HepG2 (cell line): ENCODE data around the gene SGSM1. TPM values are rescaled to one million over a fixed set of nuclear protein-coding genes. Genes with fewer than 3 reads are reported as not detected.

ENCODE experiments used
- ATAC-seq: fragments of 200-7000 bp; cut with Tn5 transposase; 3 replicates; pipeline ENCODE4 v1.9.1; 2020; ENCODE audit warnings: mild to moderate bottlenecking, moderate library complexity
- BruUV-seq: library from RNA; stranded (reverse); fragments of 400-500 nt; replicated peaks from 2 replicates; lab custom pipeline; 2021; lab: Mats Ljungman, UMichigan
- CTCF ChIA-PET: fragments of 300-600 bp; formaldehyde crosslinking; extraction: SDS; loops from one replicate; lab custom pipeline; 2021; ENCODE audit warnings: low total read pairs, inconsistent platforms, low intra/inter-chr PET ratio; lab: Yijun Ruan, JAX
- POLR2A ChIA-PET: fragments of 350-600 bp; sonication (Branson Sonifier 250); formaldehyde crosslinking; loops from one replicate; lab custom pipeline; 2020; ENCODE audit warnings: antibody characterized with exemption, inconsistent platforms; lab: Yijun Ruan, JAX
- DNase-seq: peaks from one replicate; pipeline ENCODE4 v3.0.0-alpha.2; 2015; ENCODE audit warnings: low spot score
- FAIRE-seq: peaks from 3 replicates; lab custom pipeline; 2011; peaks lifted over from hg19 to GRCh38; lab: Jason Lieb, UNC
- H2AFZ ChIP-seq: one replicate; pipeline ENCODE4 v1.6.1; 2011; ENCODE audit warnings: low read length, inconsistent platforms
- H3K27ac ChIP-seq: fragments of 300-600 bp; 3 replicates; pipeline ENCODE4 v1.8.0; 2011; ENCODE audit warnings: mixed run types, mild to moderate bottlenecking, mixed read lengths, low read length, inconsistent platforms; ENCODE audit not compliant: insufficient read depth; ENCODE audit errors: extremely low read length
- H3K27me3 ChIP-seq, 2 experiments: fragments of 200-600 bp in 1 of 2; 2 replicates in 1 of 2; 3 replicates in 1 of 2; pipeline versions ENCODE4 v1.6.0 to v1.8.0; 2011; ENCODE audit warnings: low read length in 2 of 2, mild to moderate bottlenecking in 2 of 2, moderate library complexity in 2 of 2, inconsistent platforms in 1 of 2; ENCODE audit not compliant: insufficient read depth in 2 of 2, control insufficient read depth in 1 of 2
- H3K36me3 ChIP-seq, 2 experiments: fragments of 200-600 bp in 1 of 2; replicated peaks in 1 of 2; 2 replicates in 1 of 2; 3 replicates in 1 of 2; pipeline versions ENCODE4 v1.5.1 to v1.8.0; 2011; ENCODE audit warnings: low read length in 2 of 2, inconsistent platforms in 1 of 2; ENCODE audit not compliant: insufficient read depth in 2 of 2, control insufficient read depth in 1 of 2
- H3K4me1 ChIP-seq: 2 replicates; pipeline ENCODE4 v1.5.1; 2012; ENCODE audit warnings: low read length, inconsistent platforms; ENCODE audit not compliant: insufficient read depth
- H3K4me2 ChIP-seq: 2 replicates; pipeline ENCODE4 v1.6.0; 2011; ENCODE audit warnings: low read depth, low read length, inconsistent platforms
- H3K4me3 ChIP-seq, 3 experiments: fragments of 200-600 bp in 1 of 3; sonication (generic), shearing (Covaris generic) in 1 of 3; replicated peaks in 1 of 3; 2 replicates each; pipeline ENCODE4 v1.5.1; 2011 to 2016; ENCODE audit warnings: low read length in 3 of 3, inconsistent platforms in 2 of 3, low read depth in 2 of 3, mild to moderate bottlenecking in 2 of 3, control low read depth in 1 of 3, mixed read lengths in 1 of 3; ENCODE audit not compliant: insufficient read depth in 1 of 3
- H3K79me2 ChIP-seq: one replicate; pipeline ENCODE4 v1.6.1; 2011; ENCODE audit warnings: low read length, inconsistent platforms; ENCODE audit not compliant: insufficient read depth
- H3K9ac ChIP-seq: 2 replicates; pipeline ENCODE4 v1.6.0; 2011; ENCODE audit warnings: mild to moderate bottlenecking, low read depth, low read length, inconsistent platforms; ENCODE audit not compliant: insufficient read depth
- H3K9me3 ChIP-seq: 2 replicates; pipeline ENCODE4 v1.5.1; 2012; ENCODE audit warnings: mild to moderate bottlenecking, low read length
- H4K20me1 ChIP-seq: 2 replicates; pipeline ENCODE4 v1.6.0; 2011; ENCODE audit warnings: inconsistent platforms, mild to moderate bottlenecking, low read length, moderate library complexity; ENCODE audit not compliant: insufficient read depth
- FLYWCH1 ChIP-seq: sonication (generic); formaldehyde crosslinking; IDR thresholded peaks from 2 replicates; pipeline ENCODE4 v1.8.1; 2023; ENCODE audit warnings: mild to moderate bottlenecking, missing genetic modification reagents
- FOXC1 ChIP-seq: sonication (generic); formaldehyde crosslinking; IDR thresholded peaks from 2 replicates; pipeline ENCODE4 v1.8.0; 2022; ENCODE audit warnings: mild to moderate bottlenecking, missing genetic modification reagents, borderline replicate concordance
- HNF4A ChIP-seq: sonication (generic); formaldehyde crosslinking; IDR thresholded peaks from 2 replicates; pipeline ENCODE4 v1.4.0; 2020; ENCODE audit warnings: missing genetic modification reagents
- HOXA5 ChIP-seq: sonication (generic); formaldehyde crosslinking; IDR thresholded peaks from 2 replicates; pipeline ENCODE4 v1.4.0; 2020; ENCODE audit warnings: missing genetic modification reagents
- RFX5 ChIP-seq: IDR thresholded peaks from 2 replicates; pipeline ENCODE4 v1.6.1; 2011; ENCODE audit warnings: low read depth, low read length, improper control_type of control experiment
- SP1 ChIP-seq, 2 experiments: fragments of 450-650 bp in 1 of 2; sonication (generic) in 1 of 2; formaldehyde crosslinking in 1 of 2; IDR thresholded peaks; 2 replicates each; pipeline versions ENCODE4 v1.4.0 to v1.6.1; 2016 to 2020; ENCODE audit warnings: missing genetic modification reagents in 1 of 2
- THAP11 ChIP-seq: IDR thresholded peaks from 2 replicates; pipeline ENCODE4 v1.6.1; 2016; ENCODE audit warnings: missing biosample characterization, missing genetic modification reagents
- ZBTB38 ChIP-seq: sonication (generic); formaldehyde crosslinking; IDR thresholded peaks from 2 replicates; pipeline ENCODE4 v1.5.1; 2020; ENCODE audit warnings: mild to moderate bottlenecking, missing genetic modification reagents
- ZNF33B ChIP-seq: sonication (generic); formaldehyde crosslinking; IDR thresholded peaks from 2 replicates; pipeline ENCODE4 v1.5.1; 2020; ENCODE audit warnings: mild to moderate bottlenecking, missing genetic modification reagents
- ZNF749 ChIP-seq: sonication (generic); formaldehyde crosslinking; IDR thresholded peaks from 2 replicates; pipeline ENCODE4 v1.8.0; 2022; ENCODE audit warnings: mild to moderate bottlenecking, missing genetic modification reagents, moderate library complexity, borderline replicate concordance
- ZNF75D ChIP-seq: sonication (generic); formaldehyde crosslinking; IDR thresholded peaks from 2 replicates; pipeline ENCODE4 v1.8.1; 2023; ENCODE audit warnings: missing genetic modification reagents, mild to moderate bottlenecking, borderline replicate concordance
- ZSCAN31 ChIP-seq: sonication (generic); formaldehyde crosslinking; IDR thresholded peaks from 2 replicates; pipeline ENCODE4 v1.5.0; 2020; ENCODE audit warnings: low read depth, mild to moderate bottlenecking, missing genetic modification reagents
- WGBS: methylation state at CpG from one replicate; pipeline ENCODE4 v1.1.6; 2017; ENCODE audit warnings: low lambda C conversion rate; 5-methylcytosine and 5-hydroxymethylcytosine counted together
- in situ Hi-C: cut with HindIII; loops from 2 replicates; pipeline ENCODE4 v1.10.0; 2017; ENCODE audit warnings: low pct_unique_long_range_greater_than_20kb; ENCODE audit not compliant: extremely low pct_ligation_motif_present
- intact Hi-C: fragments of 100-400 bp; cut with micrococcal nuclease; formaldehyde crosslinking; loops from one replicate; pipeline ENCODE4 v1.10.0; 2022; ENCODE audit not compliant: unreplicated experiment
- polyA plus RNA-seq, 8 experiments: library from polyadenylated mRNA; depleted of rRNA in 3 of 8; stranded (reverse) in 7 of 8; unstranded in 1 of 8; fragments of >200 nt; fragmentation: Illumina TruSeq in 4 of 8; extraction: Trizol in 4 of 8; gene quantifications; 2 replicates each; pipeline versions ENCODE4 v1.2.1 to v1.2.3, GENCODE V29; 2011 to 2016; ENCODE audit warnings: low read depth in 4 of 8, missing spikeins in 1 of 8, mixed read lengths in 1 of 8; ENCODE audit not compliant: insufficient read depth in 1 of 8
- total RNA-seq, 5 experiments: library from RNA; depleted of rRNA; stranded (reverse); fragments of >200 nt; fragmentation: Illumina TruSeq; extraction: Trizol; gene quantifications; 2 replicates each; pipeline ENCODE4 v1.2.3, GENCODE V29; 2016; ENCODE audit warnings: low read depth in 1 of 5
- TF ChIP-seq, protein P1 (sequence below): sonication (generic); formaldehyde crosslinking; IDR thresholded peaks from 2 replicates; pipeline ENCODE4 v1.4.0; 2020; ENCODE audit warnings: missing genetic modification reagents, borderline replicate concordance
- TF ChIP-seq, protein P2 (sequence below): IDR thresholded peaks from 2 replicates; pipeline ENCODE4 v1.6.1; 2012; ENCODE audit warnings: low read length, improper control_type of control experiment
- TF ChIP-seq, protein P3 (sequence below): sonication (generic); formaldehyde crosslinking; IDR thresholded peaks from 2 replicates; pipeline ENCODE4 v1.5.0; 2020; ENCODE audit warnings: mild to moderate bottlenecking, missing genetic modification reagents

Gene SGSM1
- total and polyA plus RNA-seq, 2 of the 13 experiments (the other 11 are each of a cell fraction or from before 2014, with no cell fraction given), result 0.07 TPM; not detected in 1

DNA sequence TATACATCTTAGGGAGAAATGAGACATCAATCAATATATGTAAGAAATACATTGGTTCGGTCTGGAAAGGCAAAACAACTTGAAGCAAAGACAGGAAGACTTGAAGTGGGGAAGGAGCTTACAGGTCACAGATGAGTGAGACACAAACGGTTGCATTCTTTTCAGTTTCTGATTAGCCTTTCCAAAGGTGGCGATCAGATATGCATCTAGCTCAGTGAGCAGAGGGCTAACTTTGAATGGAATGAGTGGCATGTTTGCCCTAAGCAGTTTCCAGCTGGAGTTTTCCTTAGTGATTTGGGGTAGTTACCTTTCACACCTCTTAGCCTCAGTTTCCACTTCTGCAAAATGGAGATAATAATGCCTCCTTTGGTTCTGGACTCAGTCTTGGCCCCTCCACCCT, 124.7 kb downstream of the SGSM1 start:
- no peak for ATAC-seq
- no TSS peak for BruUV-seq
- no peak for FAIRE-seq
- Histone ChIP-seq H3K9ac (no peak overlapping the region), H3K79me2 (no peaks in the 10 kb centered on the region), H3K27me3 (peaks cover 2 to 17% of the 10 kb centered on the region in 2 experiments; a peak in 2 of 5 replicates), H3K4me2 (no peak overlapping the region), H4K20me1 (no peaks in the 10 kb centered on the region), H2AFZ (no peak overlapping the region), H3K27ac (no peak overlapping the region), H3K36me3 (no peaks in the 10 kb centered on the region), H3K4me3 (no peak overlapping the region), H3K9me3 (no peaks in the 10 kb centered on the region), H3K4me1 (no peaks in the 10 kb centered on the region)
- intact Hi-C loops (no loop called here), in situ Hi-C loops (loop anchor here (25.0 kb wide), 1 partner anchor 257 kb away; the partner anchor contains the start of gene CRYBB3)
- ChIA-PET POLR2A (no interaction called here), CTCF (no interaction called here)
- WGBS, result 6% methylated on average over 3 of the region's 3 CpGs
- TF ChIP-seq, protein P1, sequence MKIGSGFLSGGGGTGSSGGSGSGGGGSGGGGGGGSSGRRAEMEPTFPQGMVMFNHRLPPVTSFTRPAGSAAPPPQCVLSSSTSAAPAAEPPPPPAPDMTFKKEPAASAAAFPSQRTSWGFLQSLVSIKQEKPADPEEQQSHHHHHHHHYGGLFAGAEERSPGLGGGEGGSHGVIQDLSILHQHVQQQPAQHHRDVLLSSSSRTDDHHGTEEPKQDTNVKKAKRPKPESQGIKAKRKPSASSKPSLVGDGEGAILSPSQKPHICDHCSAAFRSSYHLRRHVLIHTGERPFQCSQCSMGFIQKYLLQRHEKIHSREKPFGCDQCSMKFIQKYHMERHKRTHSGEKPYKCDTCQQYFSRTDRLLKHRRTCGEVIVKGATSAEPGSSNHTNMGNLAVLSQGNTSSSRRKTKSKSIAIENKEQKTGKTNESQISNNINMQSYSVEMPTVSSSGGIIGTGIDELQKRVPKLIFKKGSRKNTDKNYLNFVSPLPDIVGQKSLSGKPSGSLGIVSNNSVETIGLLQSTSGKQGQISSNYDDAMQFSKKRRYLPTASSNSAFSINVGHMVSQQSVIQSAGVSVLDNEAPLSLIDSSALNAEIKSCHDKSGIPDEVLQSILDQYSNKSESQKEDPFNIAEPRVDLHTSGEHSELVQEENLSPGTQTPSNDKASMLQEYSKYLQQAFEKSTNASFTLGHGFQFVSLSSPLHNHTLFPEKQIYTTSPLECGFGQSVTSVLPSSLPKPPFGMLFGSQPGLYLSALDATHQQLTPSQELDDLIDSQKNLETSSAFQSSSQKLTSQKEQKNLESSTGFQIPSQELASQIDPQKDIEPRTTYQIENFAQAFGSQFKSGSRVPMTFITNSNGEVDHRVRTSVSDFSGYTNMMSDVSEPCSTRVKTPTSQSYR (CRISPR knock-in tag), result no peak
- TF ChIP-seq ZNF33B (CRISPR knock-in tag) (no peak), RFX5 (no peak), SP1 (IDR thresholded peaks at IDR 0.05) (no peak), SP1 (CRISPR knock-in tag; IDR thresholded peaks at IDR 0.05) (no peak), ZNF75D (CRISPR knock-in tag) (no peak), ZBTB38 (CRISPR knock-in tag) (no peak), HOXA5 (no peak), ZSCAN31 (no peak), THAP11 (CRISPR knock-in tag) (no peak), ZNF749 (no peak), HNF4A (CRISPR knock-in tag) (no peak), FLYWCH1 (CRISPR knock-in tag) (no peak), FOXC1 (CRISPR knock-in tag) (no peak)
- TF ChIP-seq, protein P2, sequence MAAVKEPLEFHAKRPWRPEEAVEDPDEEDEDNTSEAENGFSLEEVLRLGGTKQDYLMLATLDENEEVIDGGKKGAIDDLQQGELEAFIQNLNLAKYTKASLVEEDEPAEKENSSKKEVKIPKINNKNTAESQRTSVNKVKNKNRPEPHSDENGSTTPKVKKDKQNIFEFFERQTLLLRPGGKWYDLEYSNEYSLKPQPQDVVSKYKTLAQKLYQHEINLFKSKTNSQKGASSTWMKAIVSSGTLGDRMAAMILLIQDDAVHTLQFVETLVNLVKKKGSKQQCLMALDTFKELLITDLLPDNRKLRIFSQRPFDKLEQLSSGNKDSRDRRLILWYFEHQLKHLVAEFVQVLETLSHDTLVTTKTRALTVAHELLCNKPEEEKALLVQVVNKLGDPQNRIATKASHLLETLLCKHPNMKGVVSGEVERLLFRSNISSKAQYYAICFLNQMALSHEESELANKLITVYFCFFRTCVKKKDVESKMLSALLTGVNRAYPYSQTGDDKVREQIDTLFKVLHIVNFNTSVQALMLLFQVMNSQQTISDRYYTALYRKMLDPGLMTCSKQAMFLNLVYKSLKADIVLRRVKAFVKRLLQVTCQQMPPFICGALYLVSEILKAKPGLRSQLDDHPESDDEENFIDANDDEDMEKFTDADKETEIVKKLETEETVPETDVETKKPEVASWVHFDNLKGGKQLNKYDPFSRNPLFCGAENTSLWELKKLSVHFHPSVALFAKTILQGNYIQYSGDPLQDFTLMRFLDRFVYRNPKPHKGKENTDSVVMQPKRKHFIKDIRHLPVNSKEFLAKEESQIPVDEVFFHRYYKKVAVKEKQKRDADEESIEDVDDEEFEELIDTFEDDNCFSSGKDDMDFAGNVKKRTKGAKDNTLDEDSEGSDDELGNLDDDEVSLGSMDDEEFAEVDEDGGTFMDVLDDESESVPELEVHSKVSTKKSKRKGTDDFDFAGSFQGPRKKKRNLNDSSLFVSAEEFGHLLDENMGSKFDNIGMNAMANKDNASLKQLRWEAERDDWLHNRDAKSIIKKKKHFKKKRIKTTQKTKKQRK, result no peak
- TF ChIP-seq, protein P3, sequence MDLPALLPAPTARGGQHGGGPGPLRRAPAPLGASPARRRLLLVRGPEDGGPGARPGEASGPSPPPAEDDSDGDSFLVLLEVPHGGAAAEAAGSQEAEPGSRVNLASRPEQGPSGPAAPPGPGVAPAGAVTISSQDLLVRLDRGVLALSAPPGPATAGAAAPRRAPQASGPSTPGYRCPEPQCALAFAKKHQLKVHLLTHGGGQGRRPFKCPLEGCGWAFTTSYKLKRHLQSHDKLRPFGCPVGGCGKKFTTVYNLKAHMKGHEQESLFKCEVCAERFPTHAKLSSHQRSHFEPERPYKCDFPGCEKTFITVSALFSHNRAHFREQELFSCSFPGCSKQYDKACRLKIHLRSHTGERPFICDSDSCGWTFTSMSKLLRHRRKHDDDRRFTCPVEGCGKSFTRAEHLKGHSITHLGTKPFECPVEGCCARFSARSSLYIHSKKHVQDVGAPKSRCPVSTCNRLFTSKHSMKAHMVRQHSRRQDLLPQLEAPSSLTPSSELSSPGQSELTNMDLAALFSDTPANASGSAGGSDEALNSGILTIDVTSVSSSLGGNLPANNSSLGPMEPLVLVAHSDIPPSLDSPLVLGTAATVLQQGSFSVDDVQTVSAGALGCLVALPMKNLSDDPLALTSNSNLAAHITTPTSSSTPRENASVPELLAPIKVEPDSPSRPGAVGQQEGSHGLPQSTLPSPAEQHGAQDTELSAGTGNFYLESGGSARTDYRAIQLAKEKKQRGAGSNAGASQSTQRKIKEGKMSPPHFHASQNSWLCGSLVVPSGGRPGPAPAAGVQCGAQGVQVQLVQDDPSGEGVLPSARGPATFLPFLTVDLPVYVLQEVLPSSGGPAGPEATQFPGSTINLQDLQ (CRISPR knock-in tag), result no peak
- no peak for DNase-seq
